Right atrium auricular region (tissue), 2 donors: Measurements from ENCODE around the gene N4BP2L2. TPM values are rescaled to one million over a fixed set of nuclear protein-coding genes. Genes with fewer than 3 reads are reported as not detected.

Source experiments
- DNase-seq: peaks from one replicate; pipeline ENCODE4 v3.0.0-alpha.2; 2019; ENCODE audit warnings: low spot score
- H3K27ac ChIP-seq, 2 donors: fragments of 200-600 bp; sonication (generic); 1 replicate in 1 of 2; 2 replicates in 1 of 2; pipeline ENCODE4 v1.5.1; 2016 to 2019
- H3K27me3 ChIP-seq, 2 donors: fragments of 200-600 bp; sonication (generic); one replicate each; pipeline versions ENCODE4 v1.5.1 to v1.6.0; 2017 to 2019
- H3K36me3 ChIP-seq: fragments of 200-600 bp; sonication (generic); one replicate; pipeline ENCODE4 v1.5.1; 2016
- H3K4me1 ChIP-seq, 2 donors: fragments of 200-600 bp; sonication (generic); one replicate each; pipeline versions ENCODE4 v1.5.1 to v1.6.0; 2017 to 2019
- H3K4me3 ChIP-seq, 2 donors: fragments of 200-600 bp; sonication (generic); 1 replicate in 1 of 2; 2 replicates in 1 of 2; pipeline ENCODE4 v1.5.1; 2017 to 2019; ENCODE audit warnings: mild to moderate bottlenecking in 1 of 2, moderate library complexity in 1 of 2
- H3K9me3 ChIP-seq, 2 donors: fragments of 200-600 bp; sonication (generic); one replicate each; pipeline ENCODE4 v1.5.1; 2019
- total RNA-seq, 2 donors: library from RNA; depleted of rRNA; stranded (reverse); fragments of >200 nt; gene quantifications; one replicate each; pipeline ENCODE4 v1.1.0, GENCODE V29; 2016
- TF ChIP-seq, protein P1 (sequence below), 2 donors: fragments of 200-600 bp; sonication (generic); IDR thresholded peaks; one replicate each; pipeline ENCODE4 v1.5.1; 2019; ENCODE audit warnings: antibody characterized with exemption in 2 of 2

Gene N4BP2L2
- total RNA-seq, 2 donors from 2014 or later: 92.8 to 97.5 TPM

- H3K9me3 ChIP-seq: peaks cover 11 to 26% of the 10 kb centered on the region in 2 donors
- H3K27ac ChIP-seq: no peak overlapping the region
- peaks cover 19% of the 10 kb centered on the region for H3K36me3 ChIP-seq
- no peak for DNase-seq
- peaks cover 0 to 14% of the 10 kb centered on the region in 2 donors for H3K4me1 ChIP-seq
- no peaks in the 10 kb centered on the region for H3K27me3 ChIP-seq
- TF ChIP-seq, protein P1, sequence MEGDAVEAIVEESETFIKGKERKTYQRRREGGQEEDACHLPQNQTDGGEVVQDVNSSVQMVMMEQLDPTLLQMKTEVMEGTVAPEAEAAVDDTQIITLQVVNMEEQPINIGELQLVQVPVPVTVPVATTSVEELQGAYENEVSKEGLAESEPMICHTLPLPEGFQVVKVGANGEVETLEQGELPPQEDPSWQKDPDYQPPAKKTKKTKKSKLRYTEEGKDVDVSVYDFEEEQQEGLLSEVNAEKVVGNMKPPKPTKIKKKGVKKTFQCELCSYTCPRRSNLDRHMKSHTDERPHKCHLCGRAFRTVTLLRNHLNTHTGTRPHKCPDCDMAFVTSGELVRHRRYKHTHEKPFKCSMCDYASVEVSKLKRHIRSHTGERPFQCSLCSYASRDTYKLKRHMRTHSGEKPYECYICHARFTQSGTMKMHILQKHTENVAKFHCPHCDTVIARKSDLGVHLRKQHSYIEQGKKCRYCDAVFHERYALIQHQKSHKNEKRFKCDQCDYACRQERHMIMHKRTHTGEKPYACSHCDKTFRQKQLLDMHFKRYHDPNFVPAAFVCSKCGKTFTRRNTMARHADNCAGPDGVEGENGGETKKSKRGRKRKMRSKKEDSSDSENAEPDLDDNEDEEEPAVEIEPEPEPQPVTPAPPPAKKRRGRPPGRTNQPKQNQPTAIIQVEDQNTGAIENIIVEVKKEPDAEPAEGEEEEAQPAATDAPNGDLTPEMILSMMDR (IDR thresholded peaks at IDR 0.05): no peak
- H3K4me3 ChIP-seq: no peak overlapping the region
Measured at GRCh38 chr13:32455594-32455903, 83.0 kb downstream of the N4BP2L2 start.

- TF ChIP-seq, protein P1 (IDR thresholded peaks at IDR 0.05): no peak
- H3K27me3 ChIP-seq: no peaks in the 10 kb centered on the region
- H3K36me3 ChIP-seq: peaks cover 19% of the 10 kb centered on the region
- H3K4me1 ChIP-seq: peaks cover 0 to 14% of the 10 kb centered on the region in 2 donors
- no peak overlapping the region for H3K27ac ChIP-seq
- peaks cover 11 to 26% of the 10 kb centered on the region in 2 donors for H3K9me3 ChIP-seq
- H3K4me3 ChIP-seq: no peak overlapping the region
- DNase-seq: no peak
Measured at GRCh38 chr13:32454886-32455593, 83.6 kb downstream of the N4BP2L2 start.

GRCh38 chr13:32453981-32454380 lies 84.6 kb downstream of the N4BP2L2 start:
- peaks cover 0 to 14% of the 10 kb centered on the region in 2 donors for H3K4me1 ChIP-seq
- TF ChIP-seq, protein P1 (IDR thresholded peaks at IDR 0.05): no peak
- no peak for DNase-seq
- H3K4me3 ChIP-seq: no peak overlapping the region
- no peak overlapping the region for H3K27ac ChIP-seq
- peaks cover 19% of the 10 kb centered on the region for H3K36me3 ChIP-seq
- peaks cover 11 to 26% of the 10 kb centered on the region in 2 donors for H3K9me3 ChIP-seq
- H3K27me3 ChIP-seq: no peaks in the 10 kb centered on the region

DNA sequence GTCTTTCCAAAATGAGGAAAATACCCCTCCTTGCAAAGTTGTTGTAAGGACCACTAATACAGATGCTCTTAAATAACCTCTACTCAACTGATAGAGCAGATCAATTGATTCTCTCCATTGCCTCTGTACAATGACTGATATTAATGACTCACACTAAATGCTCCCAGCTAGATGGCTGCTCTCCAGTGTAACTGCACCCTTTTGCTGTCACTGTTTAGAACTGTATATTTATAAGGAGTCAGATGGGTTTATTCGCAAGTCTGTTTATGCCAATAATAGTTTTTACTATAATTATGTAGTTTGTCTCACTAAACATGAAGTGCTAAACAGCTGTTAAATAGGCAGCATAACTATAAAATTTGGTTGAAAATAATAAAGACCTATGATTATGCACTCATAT lies 89.6 kb downstream of the N4BP2L2 start:
- H3K4me3 ChIP-seq: no peak overlapping the region
- no peaks in the 10 kb centered on the region for H3K27me3 ChIP-seq
- peaks cover 15% of the 10 kb centered on the region for H3K36me3 ChIP-seq
- H3K4me1 ChIP-seq: peaks cover 0 to 8% of the 10 kb centered on the region in 2 donors
- peaks cover 0 to 5% of the 10 kb centered on the region in 2 donors for H3K9me3 ChIP-seq
- TF ChIP-seq, protein P1 (IDR thresholded peaks at IDR 0.05): no peak
- no peak overlapping the region for H3K27ac ChIP-seq
- no peak for DNase-seq

- Histone ChIP-seq H3K4me3 (no peak overlapping the region), H3K27ac (no peak overlapping the region), H3K9me3 (peaks cover 0 to 5% of the 10 kb centered on the region in 2 donors), H3K36me3 (peaks cover 15% of the 10 kb centered on the region), H3K4me1 (peaks cover 0 to 8% of the 10 kb centered on the region in 2 donors), H3K27me3 (no peaks in the 10 kb centered on the region)
- no peak for DNase-seq
- TF ChIP-seq, protein P1 (IDR thresholded peaks at IDR 0.05): no peak
Measured at GRCh38 chr13:32447894-32448623, 90.5 kb downstream of the N4BP2L2 start.
